Tongue (tissue), 2 donors: Measurements from ENCODE around the gene DSCAM. TPM values are rescaled to one million over a fixed set of nuclear protein-coding genes. Genes with fewer than 3 reads are reported as not detected.

ENCODE experiments used
- DNase-seq: peaks from one replicate; pipeline ENCODE4 v3.0.0-alpha.2; 2015
- total RNA-seq: library from RNA; depleted of rRNA; stranded (reverse); fragments of >200 nt; gene quantifications from one replicate; pipeline ENCODE4 v1.2.3, GENCODE V29; 2014

Gene DSCAM
- total RNA-seq, 1 donor from 2014 or later, result 0.41 TPM

DNA sequence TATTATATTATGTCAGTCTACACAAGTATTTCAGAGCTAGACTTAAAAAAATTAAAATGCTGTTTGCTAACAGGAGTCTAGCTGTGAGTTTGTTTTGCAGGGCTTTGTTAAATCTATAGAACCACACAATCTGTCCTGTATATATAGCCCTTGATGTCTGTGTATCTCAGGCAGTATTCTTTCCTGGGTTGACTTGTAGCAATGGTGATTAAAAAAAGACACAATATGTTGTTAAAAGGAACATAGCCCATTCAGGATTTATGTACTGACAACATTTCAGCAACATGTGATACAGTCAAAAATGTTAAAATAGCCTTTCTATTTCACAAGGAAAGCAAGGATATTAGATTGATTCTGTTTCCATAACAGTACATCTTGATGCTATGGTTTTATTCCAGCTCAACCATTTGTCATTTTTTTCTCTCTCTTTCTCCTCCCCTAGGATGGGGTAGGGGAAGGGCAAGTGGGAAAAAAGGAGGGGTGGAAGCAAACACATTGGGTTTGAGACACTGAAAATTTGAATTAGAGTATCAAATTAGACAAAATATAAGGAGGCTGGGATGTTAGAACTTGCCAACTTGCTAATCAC lies 139.2 kb downstream of the DSCAM start:
- DNase-seq, result no peak

DNA sequence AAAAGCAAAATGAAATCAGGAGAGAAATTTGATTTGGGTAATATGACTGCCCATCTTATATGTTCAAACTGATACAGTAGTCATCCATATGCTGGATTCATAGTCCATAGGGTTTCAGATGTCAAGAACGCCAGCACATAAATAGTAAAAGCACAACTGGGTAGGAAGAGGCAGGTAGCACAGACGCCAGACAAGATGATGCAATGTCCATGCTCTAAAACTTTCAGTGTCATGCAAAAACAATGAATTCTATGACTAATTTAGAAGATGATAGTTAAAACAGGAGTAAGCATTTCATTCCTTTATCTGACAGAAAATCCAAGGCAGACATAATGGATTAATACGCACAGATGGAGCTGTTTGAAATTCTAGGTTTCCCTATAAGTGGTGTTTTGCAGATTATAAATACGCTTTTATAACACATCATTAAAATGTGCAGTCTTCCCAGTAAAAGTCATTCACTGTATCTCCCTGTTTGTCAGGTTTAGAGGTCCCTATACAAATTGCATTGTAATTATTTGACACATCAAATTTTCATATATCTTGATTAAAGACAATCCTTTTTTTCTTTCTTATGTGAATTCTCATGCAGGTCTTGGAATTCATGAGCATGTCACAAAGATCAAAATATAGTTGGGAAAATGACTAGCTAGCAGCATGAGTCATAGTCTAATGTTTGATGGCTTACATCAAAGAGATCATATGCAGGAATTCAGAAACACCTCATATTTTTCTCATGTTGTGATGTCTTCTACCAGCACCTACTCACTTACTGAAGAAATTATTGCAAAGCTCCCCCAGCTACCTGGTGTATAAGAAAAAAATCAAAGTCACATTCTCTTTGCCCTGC lies 139.9 kb downstream of the DSCAM start:
- DNase-seq, result no peak

DNA sequence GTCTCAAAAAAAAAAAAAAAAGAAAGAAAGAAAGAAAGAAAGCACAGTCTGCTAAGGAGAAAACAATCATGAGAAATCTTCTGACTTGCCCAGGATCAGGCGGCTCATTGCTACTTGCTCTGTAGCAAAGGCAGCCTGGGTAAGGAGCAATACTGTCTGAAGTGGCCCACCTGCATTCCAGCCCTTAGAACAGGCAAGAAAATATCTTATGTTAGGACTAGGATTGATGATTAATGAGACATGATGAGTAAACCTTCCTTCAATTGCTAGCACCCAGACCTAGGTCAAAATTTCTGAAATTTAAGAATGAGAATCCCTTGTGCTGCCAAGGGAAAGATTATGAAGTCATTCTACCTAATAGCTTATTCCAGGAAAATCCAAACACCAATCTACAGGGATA lies 140.8 kb downstream of the DSCAM start:
- DNase-seq, result no peak

DNA sequence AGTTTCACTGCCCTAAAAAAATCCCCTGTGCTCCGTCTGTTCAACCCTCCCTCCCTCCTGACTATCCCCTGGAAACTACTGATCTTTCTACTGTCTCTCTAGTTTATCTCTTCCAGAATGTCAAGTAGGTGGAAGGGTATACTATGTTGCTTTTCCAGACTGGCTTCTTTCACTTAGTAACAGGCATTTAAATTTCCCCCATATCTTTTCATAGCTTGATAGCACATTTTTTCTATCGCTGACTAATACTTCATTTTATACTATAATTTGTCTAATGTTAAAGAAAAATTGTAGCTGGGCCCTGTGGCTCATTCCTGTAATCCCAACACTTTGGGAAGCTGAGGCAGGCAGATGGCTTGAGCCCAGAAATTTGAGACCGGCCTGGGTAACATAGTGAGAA lies 142.8 kb downstream of the DSCAM start:
- DNase-seq, result no peak

DNA sequence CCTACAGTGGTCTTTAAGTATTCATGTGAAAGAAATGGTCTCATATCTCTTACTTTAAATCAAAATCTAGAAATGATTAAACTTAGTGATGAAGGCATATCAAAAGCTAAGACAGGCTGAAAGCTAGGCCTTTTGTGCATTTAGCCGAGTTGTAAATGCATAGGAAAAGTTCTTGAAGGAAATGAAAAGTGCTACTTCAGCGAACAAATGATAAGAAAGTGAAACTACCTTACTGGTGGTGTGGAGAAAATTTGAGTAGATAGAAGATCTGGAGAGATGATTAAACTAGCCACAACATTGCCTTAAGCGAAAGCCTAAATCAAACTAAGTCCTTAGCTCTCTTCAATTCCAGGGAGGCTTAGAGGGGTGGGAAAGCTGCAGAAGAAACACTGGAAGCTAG lies 147.6 kb downstream of the DSCAM start:
- no peak for DNase-seq

DNA sequence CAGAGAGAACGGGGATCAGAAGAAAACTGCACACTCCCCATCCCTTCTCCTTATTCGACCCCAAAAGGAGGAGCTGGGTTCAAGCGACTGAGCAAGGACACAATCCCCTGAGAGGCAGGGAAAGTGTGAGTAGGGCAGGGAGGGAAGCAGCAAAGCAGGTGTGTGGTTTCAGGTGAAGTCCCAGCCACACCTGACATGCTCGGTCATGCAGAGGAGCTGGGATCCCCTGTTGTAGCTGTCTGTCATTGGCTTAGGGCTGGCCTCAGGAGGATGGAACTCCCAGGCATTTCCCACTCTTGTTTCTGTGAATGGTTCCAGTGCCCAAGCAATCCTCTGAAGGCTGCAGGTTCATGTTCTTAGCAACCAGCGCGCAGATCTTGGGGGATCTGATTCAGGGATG lies 150.7 kb downstream of the DSCAM start:
- no peak for DNase-seq

DNA sequence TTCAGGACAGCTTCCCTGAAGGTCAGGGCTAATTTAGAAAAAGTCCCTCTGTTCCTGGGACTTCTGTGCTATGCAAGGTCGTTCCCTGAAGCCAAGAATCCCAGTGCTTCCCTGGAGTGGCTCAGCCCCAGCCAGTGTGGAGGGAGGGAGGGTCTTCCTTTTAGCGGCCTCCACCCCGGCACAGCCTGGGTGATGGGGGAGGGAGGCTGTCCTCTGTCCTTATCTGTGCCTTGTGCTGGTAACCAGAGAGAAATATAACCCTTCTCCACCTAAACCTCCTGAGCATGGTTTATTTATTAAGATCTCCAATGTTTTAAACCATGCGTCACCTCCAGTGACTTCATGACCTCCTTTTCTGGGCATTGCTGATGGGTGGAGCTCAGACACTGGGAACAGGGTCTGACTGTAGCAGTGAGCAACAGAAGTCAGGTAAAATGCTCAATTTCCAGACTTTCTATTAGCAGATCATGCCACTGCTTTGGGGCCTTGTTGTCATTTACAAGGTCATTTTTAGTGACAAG lies 157.1 kb downstream of the DSCAM start:
- DNase-seq, result no peak

DNA sequence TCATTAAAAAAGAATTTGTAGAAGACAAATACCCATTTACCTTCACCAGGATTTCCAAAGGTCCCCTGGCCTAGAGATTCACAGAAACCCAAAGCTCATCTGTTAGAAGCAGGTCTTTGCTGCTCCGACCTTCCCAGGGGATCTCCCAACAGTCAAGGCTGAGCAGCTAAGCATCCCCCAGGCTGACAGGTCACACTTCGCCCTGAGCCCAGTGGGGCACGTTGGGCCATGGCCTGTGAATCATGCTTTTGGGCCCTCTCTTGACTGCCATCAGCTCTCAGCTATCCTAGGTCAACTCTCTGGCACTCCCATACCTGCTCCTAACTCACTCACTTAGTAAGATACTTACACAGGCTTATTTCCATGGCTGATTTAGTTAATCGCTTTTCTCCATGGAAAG lies 157.7 kb downstream of the DSCAM start:
- no peak for DNase-seq

DNA sequence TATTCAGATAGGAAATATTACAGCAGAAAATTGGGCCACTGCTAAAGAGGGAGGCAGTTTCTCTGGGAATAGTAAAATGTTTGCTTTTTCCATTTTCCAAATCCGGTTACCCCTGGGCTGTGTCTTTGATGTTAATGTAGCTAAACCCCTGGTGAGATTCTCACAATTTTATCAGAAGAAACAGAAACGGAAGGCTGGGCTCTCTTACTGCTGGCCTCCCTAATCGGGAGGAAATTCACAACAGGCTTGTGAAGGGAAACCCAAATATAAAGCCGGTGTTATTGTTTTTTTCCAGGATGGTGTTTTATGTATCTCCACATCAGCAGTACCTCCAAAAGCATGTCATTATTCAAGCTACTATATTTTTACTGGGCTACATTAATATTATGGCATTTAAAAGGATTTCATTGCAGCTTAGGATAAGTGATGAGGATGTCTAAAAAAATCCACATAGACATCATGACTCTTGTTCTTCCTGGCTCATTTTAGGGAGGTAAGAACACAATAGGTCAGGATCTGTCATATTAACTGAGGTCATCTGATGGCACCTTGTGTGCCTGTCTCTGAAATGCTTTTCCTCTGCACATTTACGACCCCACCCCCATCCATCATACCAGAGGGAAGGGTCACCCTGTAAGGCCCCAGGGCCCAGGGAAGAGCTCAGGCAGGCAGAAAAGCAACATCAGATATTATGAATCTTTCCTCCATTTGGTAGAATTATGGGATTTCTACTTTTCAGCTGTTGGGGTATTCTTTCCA lies 158.7 kb downstream of the DSCAM start:
- DNase-seq, result no peak

DNA sequence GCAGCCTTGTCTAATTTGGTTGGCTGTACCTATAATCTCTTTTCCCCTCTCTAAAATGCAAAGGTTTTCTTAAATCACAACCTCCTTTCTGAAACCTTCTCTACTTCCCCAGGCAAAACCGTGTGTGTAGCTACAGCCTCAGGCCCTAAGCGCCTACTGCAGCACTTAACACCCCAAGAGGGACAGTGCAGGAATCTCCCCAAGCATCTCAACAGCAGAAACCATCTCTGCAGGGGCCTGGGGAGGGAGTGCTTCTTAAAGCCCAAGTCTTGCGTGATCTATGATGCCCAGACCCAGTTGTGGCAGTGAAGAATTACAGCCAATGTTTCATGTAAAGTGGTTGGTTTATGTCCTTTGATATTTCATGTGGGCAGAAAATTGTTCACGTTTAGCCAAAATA lies 159.3 kb downstream of the DSCAM start:
- DNase-seq, result no peak

DNA sequence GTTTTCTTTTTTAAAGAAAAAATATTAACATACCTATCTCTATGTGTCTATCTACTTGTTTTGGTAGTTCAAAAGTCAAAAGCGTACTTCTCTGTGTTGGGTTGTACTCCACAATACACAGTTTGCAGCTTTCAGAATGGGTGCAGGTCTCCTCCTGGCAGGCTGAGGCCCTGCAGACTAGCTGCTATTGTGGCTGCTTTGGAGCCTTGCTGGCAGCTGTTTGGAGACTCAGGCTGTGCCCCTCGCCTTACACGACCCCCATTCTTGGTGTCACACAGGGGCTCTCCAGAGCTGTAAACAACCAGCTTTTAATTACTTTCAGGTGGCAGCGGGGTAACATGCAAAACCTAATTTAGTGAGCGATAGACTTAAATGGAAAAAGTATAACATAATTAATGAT lies 160.4 kb downstream of the DSCAM start:
- DNase-seq, result no peak

DNA sequence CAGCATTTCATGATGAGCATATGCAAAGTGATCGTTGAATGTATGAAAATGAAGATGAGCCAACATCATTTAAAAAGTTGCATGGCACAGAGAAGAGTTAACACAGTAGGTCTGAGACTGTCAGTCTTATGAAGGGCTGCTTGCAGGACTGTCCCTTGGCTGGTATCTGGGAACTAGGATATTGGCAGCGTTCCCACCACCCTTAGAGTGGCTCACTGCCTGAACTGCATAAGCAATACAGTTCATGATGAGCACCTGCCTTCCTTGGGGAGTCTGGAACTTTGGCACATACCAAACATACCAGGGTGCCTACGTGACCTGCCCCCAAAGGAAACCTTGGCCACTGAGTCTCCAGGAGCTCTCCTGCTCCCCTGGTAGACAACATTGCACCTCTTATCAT lies 161.8 kb downstream of the DSCAM start:
- peak; percentile 76 for DNase-seq

DNA sequence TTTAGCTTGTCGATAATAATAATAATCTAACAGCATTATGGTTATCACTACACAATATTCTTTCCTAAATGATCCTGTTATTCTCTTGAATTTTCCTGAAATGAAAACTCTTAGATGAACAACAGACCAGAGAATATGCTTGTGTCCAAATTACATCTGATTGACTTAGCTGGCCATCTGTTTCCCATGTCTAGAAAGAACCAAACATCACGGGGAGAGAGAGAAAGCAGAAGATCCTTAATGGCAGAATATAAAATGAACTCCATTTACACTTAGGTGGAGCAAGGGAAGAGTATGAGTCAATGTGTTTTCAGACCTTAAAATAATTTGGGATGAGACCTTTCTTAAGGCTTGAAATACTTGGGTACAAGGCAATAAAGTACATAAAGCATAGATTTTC lies 162.2 kb downstream of the DSCAM start:
- no peak for DNase-seq

DNA sequence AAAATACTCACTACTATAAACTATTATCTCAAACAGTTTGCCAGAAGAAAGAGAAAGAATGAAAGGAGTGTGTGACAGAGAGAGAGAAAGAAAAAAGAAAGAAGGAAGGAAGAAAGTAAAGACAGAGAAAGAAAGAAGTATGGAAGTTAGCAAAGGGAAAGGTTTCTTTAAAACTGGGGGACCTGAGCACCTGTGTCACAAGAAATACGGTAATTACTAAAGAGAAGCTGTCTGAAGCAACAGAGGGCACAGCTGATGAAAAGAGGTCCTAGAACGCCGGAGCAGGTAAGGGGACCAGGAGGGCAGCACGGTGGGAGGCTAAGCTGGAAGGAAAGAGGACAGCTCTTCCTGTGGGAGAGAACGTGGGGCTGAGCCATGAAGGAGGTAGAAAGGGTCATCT lies 163.6 kb downstream of the DSCAM start:
- no peak for DNase-seq

DNA sequence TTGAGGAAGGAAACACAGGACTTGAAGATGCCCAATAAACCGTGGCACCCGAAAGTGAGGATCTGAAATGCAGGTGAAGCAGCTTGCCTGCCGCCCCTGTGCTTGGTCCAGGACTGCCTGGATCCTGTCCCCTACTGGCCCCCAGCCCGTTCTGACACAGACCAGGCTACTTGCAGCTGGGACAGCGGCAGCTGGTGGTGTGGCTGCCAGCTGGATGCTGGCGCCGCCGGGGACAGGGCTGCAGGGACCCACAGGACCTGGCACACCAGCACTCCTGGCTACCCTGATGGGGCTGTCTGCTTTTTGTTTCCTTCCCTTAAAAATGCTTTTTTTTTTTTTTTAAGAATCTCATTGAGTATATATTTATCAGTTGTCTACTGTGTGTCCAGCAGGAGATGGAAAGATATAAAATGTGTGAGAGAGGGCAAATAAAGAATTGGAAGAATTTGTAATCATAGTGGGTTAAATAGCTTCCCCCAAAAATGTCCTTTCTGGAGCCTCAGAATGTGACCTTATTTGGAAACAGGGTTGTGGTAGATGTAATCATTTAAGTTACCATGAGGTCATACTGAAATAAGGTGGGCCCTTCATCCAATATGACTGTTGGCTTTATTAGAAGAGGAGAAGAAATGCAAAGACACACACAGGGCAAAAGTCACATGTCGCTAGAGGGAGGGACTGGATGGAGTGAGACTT lies 165.6 kb downstream of the DSCAM start:
- DNase-seq, result peak; percentile 82

DNA sequence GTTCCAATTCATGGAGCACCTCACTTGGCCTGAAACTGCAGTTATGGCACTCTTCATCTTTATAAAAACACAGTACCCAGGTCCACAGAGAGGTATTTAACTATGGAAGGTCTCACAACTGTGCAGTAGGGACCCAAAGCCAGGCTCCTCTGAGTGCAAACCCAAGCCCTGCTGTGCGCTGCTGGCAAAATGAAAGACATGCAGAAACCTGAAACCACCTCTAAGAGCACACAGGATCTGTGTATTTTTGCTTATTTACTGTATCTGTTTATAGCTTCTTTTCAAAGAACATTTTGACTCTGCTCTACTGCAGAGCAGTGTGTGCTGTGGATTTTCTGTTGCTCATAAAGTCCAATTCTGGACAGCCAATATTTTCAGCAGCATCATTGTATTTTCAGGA lies 166.6 kb downstream of the DSCAM start:
- DNase-seq, result no peak

DNA sequence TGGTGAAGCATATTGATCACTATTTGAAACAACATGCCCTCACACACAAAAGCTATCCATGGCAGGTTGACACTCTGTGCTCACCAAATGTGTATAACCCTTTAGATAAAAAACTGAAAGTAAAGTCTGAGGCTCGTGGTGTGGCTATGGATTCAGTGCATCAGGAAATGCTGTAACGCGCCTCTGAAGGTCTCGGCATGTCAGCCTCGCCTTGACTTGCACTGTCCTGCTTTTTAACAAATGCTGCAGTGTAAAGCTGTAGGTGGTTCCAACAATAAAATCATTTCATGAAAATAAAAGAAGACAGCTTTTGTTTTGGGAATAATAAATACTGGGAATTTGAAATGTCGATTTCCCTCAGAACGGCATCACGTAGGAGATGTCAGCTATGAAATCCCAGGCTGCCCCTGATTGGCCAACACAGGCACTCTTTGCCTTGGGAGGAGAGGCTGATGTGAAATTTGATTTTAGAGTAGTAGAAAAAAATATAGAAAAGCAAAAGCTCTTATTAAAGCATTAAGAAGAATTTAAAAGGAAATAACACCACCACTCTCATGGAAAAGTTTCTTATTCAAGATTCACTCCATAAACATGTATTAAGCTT lies 168.2 kb downstream of the DSCAM start:
- DNase-seq, result no peak

DNA sequence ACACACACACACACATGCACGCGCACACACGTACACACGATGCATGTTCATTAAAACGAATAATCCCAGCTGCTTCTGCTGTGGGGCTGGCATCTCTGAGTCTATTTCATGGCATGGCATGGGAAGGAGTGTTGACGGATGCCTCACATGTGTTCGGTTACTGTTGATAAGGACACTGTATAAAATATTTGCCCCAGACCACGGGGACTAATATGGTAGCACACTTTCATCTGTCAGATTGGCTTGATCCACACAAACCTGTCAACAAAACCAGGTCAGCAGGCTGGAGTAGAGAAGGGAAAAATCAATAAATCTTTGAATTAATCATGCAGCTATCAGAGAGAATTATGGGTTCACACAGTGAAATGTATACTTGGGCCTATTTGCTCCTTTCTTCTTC lies 171.9 kb downstream of the DSCAM start:
- peak; percentile 70 for DNase-seq

DNA sequence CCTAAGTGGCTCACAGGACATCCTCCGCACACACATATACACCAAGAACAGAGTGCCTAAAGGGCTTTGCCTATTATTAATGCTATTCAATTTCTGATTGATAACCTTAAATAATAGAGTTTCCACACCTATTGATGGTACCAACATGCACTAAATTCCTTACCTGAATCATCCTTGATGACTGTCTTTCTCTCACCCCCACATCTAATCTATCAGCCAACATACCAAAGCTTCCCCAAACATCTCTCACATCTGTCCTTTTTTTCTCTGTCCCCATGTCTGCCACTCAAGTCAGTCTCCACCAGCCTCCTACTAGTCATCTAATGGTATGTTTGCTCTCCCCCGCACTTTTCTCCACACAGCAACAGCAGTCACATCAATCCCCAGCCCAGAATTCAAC lies 174.4 kb downstream of the DSCAM start:
- no peak for DNase-seq

DNA sequence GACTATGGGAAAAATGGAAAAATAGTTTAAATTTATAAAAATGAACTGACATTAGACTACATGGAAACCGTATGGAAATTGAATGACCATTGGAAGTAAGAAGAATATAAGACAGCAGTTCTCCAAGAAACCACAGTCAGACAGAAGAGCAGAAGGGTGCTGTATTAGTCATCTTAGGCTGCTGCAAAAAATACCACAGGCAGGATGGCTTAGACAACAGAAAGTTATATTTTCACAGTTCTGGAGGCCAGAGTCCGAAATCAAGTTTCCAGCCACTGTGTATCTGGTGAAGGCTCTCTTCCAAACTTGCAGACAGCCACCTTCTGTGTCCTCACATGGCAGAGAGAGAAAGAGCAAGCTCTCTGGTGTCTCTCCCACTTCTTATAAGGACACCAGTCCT lies 175.2 kb downstream of the DSCAM start:
- no peak for DNase-seq

DNA sequence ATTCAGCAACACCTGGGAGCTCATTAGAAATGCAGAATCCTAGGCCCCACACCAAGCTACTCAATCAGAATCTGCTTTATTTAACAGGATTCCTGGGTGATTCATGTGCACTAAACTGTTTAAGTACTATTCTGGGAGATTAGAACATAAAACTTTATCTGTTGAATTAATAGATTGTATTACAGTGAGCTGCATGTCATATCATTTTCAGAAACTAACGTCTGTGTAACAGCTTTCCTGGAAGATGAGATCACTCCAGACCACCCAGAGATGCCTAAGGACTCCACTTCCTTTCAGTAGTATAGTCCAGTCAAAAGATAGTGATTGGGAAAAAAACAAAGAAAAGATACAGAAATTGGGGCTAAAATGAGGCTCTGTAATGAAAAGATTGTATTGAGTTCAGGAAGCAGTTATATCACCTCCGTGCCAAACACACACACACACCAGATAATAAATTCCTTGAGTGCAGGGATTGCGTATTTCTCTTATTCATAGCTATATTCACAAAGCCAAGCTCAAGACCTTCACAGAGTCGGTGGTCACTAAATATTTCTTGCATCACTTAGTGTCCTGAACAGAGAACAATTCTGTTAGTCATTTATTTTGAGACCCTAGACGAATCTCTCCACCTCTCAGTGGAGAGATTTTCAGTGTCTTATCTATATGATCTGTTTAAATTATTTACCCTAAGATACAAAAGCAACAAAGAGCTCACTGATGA lies 178.2 kb downstream of the DSCAM start:
- DNase-seq, result no peak
